Thyroid gland (tissue), 4 donors: ENCODE results near the gene IFRD1.

Source experiments
- POLR2A ChIP-seq, 2 donors: fragments of 450-650 bp; IDR thresholded peaks; one replicate each; pipeline ENCODE4 v1.6.1; 2017; ENCODE audit warnings: antibody characterized with exemption in 2 of 2, mild to moderate bottlenecking in 2 of 2, moderate library complexity in 1 of 2
- TF ChIP-seq, protein P1 (sequence below), 6 experiments: fragments of 200-600 bp in 3 of 6; fragments of 450-650 bp in 3 of 6; sonication (generic) in 3 of 6; IDR thresholded peaks; one replicate each; pipeline ENCODE4 v1.5.1; 2016 to 2019; ENCODE audit warnings: antibody characterized with exemption in 6 of 6, mild to moderate bottlenecking in 2 of 6, inconsistent platforms in 1 of 6, moderate library complexity in 1 of 6

DNA sequence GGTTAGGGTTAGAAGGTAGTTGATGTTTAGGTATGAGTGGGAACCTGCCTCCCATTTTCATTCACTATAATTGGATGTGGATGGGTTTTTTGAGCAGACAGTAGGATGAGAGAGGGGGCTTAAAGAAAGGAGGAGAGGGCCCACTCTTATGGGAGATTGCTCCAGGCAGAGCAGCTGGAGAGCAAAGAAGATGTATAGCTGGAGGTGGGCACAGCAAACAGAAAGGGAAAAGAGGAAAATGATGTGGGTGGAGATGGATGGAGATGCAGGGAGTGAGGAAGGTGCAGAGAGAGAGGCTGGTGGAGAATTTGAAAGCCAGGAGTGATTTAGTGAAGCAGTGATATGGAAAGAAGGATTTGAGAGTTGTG, 60.5 kb downstream of the IFRD1 start:
- TF ChIP-seq, protein P1, sequence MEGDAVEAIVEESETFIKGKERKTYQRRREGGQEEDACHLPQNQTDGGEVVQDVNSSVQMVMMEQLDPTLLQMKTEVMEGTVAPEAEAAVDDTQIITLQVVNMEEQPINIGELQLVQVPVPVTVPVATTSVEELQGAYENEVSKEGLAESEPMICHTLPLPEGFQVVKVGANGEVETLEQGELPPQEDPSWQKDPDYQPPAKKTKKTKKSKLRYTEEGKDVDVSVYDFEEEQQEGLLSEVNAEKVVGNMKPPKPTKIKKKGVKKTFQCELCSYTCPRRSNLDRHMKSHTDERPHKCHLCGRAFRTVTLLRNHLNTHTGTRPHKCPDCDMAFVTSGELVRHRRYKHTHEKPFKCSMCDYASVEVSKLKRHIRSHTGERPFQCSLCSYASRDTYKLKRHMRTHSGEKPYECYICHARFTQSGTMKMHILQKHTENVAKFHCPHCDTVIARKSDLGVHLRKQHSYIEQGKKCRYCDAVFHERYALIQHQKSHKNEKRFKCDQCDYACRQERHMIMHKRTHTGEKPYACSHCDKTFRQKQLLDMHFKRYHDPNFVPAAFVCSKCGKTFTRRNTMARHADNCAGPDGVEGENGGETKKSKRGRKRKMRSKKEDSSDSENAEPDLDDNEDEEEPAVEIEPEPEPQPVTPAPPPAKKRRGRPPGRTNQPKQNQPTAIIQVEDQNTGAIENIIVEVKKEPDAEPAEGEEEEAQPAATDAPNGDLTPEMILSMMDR (IDR thresholded peaks at IDR 0.05): no peak
- no peak for TF ChIP-seq POLR2A (IDR thresholded peaks at IDR 0.05)
